ENCODE data around the gene CFAP70. TPM values are rescaled to one million over a fixed set of nuclear protein-coding genes. Genes with fewer than 3 reads are reported as not detected.

CFAP70 gene
- polyA plus RNA-seq, 1 donor from 2014 or later = 5.8 TPM

DNA sequence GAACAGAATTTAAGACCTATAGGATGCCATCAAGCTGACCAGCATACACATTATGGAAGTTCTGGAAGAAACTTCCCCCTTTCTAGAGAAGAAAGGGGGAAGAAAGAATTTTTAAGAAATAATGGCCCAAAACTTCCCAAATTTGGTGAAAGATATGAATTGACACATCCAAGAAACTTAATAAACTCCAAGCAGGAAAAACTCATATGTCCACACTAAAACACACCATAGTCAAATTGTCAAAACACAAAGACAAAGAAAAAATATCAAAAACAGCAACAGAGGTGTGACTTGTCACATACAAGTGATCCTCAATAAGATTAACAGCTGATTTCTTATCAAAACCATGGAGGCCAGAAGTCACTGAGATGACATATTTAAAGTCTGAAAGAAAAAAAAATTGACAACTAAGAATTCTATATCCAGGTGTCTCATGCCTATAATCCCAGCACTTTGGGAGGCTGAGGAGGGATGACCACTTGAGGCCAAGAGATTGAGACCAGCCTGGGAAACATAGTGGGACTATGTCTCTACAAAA, 52.4 kb downstream of the CFAP70 start:
- TF ChIP-seq EZH2 (IDR thresholded peaks at IDR 0.05; ENCODE audit: borderline replicate concordance, insufficient read depth, low read length, poor library complexity, severe bottlenecking) (no peak), POLR2AphosphoS5 (IDR thresholded peaks at IDR 0.05) (no peak), SMC3 (conservative IDR thresholded peaks at IDR 0.05; ENCODE audit: poor library complexity) (no peak), RAD21 (conservative IDR thresholded peaks at IDR 0.05) (no peak), MXI1 (conservative IDR thresholded peaks at IDR 0.05; ENCODE audit: poor library complexity, severe bottlenecking) (no peak), REST (IDR thresholded peaks at IDR 0.05; ENCODE audit: borderline replicate concordance) (no peak), EP300 (conservative IDR thresholded peaks at IDR 0.05; ENCODE audit: poor library complexity, severe bottlenecking) (no peak), TAF1 (IDR thresholded peaks at IDR 0.05; ENCODE audit: low read depth) (no peak)
- TF ChIP-seq, protein P1, sequence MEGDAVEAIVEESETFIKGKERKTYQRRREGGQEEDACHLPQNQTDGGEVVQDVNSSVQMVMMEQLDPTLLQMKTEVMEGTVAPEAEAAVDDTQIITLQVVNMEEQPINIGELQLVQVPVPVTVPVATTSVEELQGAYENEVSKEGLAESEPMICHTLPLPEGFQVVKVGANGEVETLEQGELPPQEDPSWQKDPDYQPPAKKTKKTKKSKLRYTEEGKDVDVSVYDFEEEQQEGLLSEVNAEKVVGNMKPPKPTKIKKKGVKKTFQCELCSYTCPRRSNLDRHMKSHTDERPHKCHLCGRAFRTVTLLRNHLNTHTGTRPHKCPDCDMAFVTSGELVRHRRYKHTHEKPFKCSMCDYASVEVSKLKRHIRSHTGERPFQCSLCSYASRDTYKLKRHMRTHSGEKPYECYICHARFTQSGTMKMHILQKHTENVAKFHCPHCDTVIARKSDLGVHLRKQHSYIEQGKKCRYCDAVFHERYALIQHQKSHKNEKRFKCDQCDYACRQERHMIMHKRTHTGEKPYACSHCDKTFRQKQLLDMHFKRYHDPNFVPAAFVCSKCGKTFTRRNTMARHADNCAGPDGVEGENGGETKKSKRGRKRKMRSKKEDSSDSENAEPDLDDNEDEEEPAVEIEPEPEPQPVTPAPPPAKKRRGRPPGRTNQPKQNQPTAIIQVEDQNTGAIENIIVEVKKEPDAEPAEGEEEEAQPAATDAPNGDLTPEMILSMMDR (IDR thresholded peaks at IDR 0.05; ENCODE audit: poor library complexity, severe bottlenecking) = no peak
- no peak overlapping the region for H3K27ac ChIP-seq (ENCODE audit: low read length)
- H3K9me2 ChIP-seq (ENCODE audit: insufficient read depth, low read length) = no peaks in the 10 kb centered on the region

DNA sequence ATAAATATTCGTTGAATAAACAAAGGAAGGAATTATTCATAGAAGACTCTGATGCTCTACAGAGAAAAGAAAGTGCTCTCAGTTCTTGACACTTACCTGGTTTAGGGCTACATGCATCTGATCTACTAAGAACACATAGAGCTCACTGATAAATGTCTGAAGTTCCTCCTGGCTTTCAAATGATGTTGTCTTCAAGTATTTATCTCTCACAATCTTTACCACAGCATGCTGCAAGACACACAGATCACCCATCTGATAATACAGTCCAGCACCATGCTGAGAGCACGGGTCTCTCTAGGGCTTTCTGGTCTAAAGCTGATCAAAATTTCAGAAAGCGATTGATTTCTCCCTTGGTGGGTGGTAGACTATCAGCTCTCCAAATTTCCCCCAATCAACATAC, 61.7 kb downstream of the CFAP70 start:
- Histone ChIP-seq H3K4me3 (ENCODE audit: low read length) (no peak overlapping the region), H3K27me3 (ENCODE audit: insufficient read depth, low read depth, low read length) (no peaks in the 10 kb centered on the region), H3K9me2 (ENCODE audit: insufficient read depth, low read length) (no peaks in the 10 kb centered on the region), H2AFZ (ENCODE audit: low read depth, low read length) (no peak overlapping the region), H3K4me2 (ENCODE audit: low read length) (no peak overlapping the region), H3K36me3 (ENCODE audit: insufficient read depth, low read length) (no peaks in the 10 kb centered on the region), H3K9ac (ENCODE audit: low read length) (no peak overlapping the region), H3K79me2 (replicated peaks; ENCODE audit: insufficient read depth, low read length) (no peaks in the 10 kb centered on the region), H4K20me1 (ENCODE audit: insufficient read depth) (no peaks in the 10 kb centered on the region), H3F3A (ENCODE audit: insufficient read depth, low read length, poor library complexity, severe bottlenecking) (no peaks in the 10 kb centered on the region), H3K27ac (ENCODE audit: low read length) (no peak overlapping the region), H3K9me3 (ENCODE audit: low read length) (no peaks in the 10 kb centered on the region)
- no peak for TF ChIP-seq REST (IDR thresholded peaks at IDR 0.05; ENCODE audit: borderline replicate concordance)
- TF ChIP-seq EP300 (conservative IDR thresholded peaks at IDR 0.05; ENCODE audit: poor library complexity, severe bottlenecking) = no peak
- TF ChIP-seq RAD21 (conservative IDR thresholded peaks at IDR 0.05) = no peak
- no peak for TF ChIP-seq POLR2AphosphoS5 (IDR thresholded peaks at IDR 0.05)
- TF ChIP-seq, protein P1 (IDR thresholded peaks at IDR 0.05; ENCODE audit: poor library complexity, severe bottlenecking) = no peak
- no peak for TF ChIP-seq EZH2 (IDR thresholded peaks at IDR 0.05; ENCODE audit: borderline replicate concordance, insufficient read depth, low read length, poor library complexity, severe bottlenecking)
- TF ChIP-seq MXI1 (conservative IDR thresholded peaks at IDR 0.05; ENCODE audit: poor library complexity, severe bottlenecking) = no peak
- TF ChIP-seq SMC3 (conservative IDR thresholded peaks at IDR 0.05; ENCODE audit: poor library complexity) = no peak
- no peak for TF ChIP-seq TAF1 (IDR thresholded peaks at IDR 0.05; ENCODE audit: low read depth)

More for the DNA sequence above, 52.4 kb downstream of the CFAP70 start:
- no peak overlapping the region for H2AFZ ChIP-seq (ENCODE audit: low read depth, low read length)
- H3K36me3 ChIP-seq (ENCODE audit: insufficient read depth, low read length) = no peaks in the 10 kb centered on the region
- H4K20me1 ChIP-seq (ENCODE audit: insufficient read depth) = no peaks in the 10 kb centered on the region
- no peaks in the 10 kb centered on the region for H3K27me3 ChIP-seq (ENCODE audit: insufficient read depth, low read depth, low read length)
- H3K9ac ChIP-seq (ENCODE audit: low read length) = no peak overlapping the region
- H3K4me3 ChIP-seq (ENCODE audit: low read length) = no peak overlapping the region
- no peaks in the 10 kb centered on the region for H3K79me2 ChIP-seq (replicated peaks; ENCODE audit: insufficient read depth, low read length)
- no peak overlapping the region for H3K4me2 ChIP-seq (ENCODE audit: low read length)
- no peaks in the 10 kb centered on the region for H3F3A ChIP-seq (ENCODE audit: insufficient read depth, low read length, poor library complexity, severe bottlenecking)
- no peaks in the 10 kb centered on the region for H3K9me3 ChIP-seq (ENCODE audit: low read length)

Measured in neural cell (in vitro differentiated cells).